ENCODE data around the gene TFB2M. TPM values are rescaled to one million over a fixed set of nuclear protein-coding genes. Genes with fewer than 3 reads are reported as not detected.
"Not testable (repeated sequence)": the region's sequence is repeated elsewhere in the genome, so short reads cannot be mapped to it uniquely, and the experiment has no call there.

The TFB2M gene
- total RNA-seq, 1 donor from 2014 or later, result 19.8 TPM

DNA sequence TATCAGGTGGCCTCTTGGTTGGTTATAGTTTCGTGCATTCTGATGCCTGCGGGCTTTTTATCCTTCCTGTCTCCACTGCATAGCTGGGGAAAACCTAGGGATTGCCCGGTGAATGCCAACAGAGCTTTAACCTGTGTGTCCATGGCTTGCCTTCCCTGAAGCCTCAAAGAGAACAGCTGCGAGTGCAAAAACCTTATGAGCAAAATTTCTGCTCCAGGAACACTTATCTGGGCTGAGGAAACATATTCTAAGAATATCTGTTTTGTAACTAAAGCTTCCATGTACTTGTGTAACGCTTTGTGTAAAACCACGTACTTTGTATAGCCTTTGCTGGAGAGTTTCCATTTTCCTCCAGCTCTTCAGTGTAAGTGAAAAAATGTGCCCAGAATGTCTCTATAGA is 7.4 kb upstream of the TFB2M start:
- H3K27me3 ChIP-seq (ENCODE audit: control insufficient read depth, insufficient read depth, low read length), result no peaks in the 10 kb centered on the region
- H3K36me3 ChIP-seq (ENCODE audit: control insufficient read depth, insufficient read depth, low read length), result no peaks in the 10 kb centered on the region
- H3K4me3 ChIP-seq (ENCODE audit: low read depth, low read length), result no peak overlapping the region
- no peak for DNase-seq (ENCODE audit: low read depth)
- TF ChIP-seq, protein P1, sequence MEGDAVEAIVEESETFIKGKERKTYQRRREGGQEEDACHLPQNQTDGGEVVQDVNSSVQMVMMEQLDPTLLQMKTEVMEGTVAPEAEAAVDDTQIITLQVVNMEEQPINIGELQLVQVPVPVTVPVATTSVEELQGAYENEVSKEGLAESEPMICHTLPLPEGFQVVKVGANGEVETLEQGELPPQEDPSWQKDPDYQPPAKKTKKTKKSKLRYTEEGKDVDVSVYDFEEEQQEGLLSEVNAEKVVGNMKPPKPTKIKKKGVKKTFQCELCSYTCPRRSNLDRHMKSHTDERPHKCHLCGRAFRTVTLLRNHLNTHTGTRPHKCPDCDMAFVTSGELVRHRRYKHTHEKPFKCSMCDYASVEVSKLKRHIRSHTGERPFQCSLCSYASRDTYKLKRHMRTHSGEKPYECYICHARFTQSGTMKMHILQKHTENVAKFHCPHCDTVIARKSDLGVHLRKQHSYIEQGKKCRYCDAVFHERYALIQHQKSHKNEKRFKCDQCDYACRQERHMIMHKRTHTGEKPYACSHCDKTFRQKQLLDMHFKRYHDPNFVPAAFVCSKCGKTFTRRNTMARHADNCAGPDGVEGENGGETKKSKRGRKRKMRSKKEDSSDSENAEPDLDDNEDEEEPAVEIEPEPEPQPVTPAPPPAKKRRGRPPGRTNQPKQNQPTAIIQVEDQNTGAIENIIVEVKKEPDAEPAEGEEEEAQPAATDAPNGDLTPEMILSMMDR (IDR thresholded peaks at IDR 0.05; ENCODE audit: insufficient read depth, low read length, poor library complexity, severe bottlenecking), result no peak

DNA sequence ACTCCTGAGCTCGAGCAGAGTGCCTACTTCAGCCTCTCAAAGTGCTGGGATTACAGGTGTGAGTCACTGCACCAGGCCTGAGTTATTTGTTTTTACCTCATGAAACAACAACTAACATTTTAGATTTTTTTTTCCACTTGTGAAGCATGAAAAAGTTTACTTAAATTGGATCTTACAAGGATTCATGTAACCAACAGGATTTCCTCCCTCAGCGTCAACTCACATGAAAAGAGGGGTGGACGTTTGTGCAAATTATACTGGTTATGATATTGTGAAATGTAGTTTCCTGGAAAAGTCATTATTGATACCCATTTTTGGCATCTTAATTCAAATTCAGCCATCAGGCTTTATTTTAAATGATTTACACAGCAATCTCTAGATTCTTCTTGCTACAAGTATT is 6.7 kb upstream of the TFB2M start:
- DNase-seq (ENCODE audit: low read depth), result no peak
- Histone ChIP-seq H3K4me3 (ENCODE audit: low read depth, low read length) (no peak overlapping the region), H3K27me3 (ENCODE audit: control insufficient read depth, insufficient read depth, low read length) (no peaks in the 10 kb centered on the region), H3K36me3 (ENCODE audit: control insufficient read depth, insufficient read depth, low read length) (no peaks in the 10 kb centered on the region)
- TF ChIP-seq, protein P1 (IDR thresholded peaks at IDR 0.05; ENCODE audit: insufficient read depth, low read length, poor library complexity, severe bottlenecking), result no peak

DNA sequence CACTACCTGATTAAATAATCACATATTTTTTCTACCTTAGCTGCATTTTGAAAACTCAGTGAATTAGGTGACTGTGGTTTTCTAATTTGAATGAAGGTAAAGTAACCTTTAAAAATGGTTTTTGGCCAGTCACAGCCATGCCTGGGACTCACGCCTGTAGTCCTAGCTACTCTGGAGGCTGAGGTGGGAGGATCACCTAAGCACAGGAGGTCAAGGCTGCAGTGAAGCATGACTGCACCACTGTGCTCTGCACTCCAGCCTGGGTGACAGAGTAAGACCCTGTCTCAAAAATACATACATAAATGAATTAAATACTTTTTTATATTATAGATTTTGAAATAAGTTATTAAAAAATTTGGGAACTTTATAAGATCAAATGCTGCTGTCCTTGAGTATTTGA is 5.9 kb upstream of the TFB2M start:
- TF ChIP-seq, protein P1 (IDR thresholded peaks at IDR 0.05; ENCODE audit: insufficient read depth, low read length, poor library complexity, severe bottlenecking), result no peak

DNA sequence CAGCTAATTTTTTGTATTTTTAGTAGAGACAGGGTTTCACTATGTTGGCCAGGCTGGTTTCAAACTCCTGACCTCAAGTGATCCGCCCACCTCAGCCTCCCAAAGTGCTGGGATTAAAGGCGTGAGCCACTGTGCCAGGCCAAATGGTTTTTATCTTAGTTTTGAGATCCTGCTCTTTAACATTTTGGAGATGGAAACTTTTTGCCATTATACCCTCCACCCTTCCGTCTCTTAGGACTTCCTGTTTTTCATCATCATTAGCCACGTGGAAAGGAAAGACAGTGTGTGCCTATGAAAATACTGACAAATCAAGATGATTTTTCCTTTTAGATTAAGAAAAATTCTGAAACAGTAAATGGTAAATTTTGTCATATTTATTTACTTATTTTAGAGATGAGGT is 5.2 kb upstream of the TFB2M start:
- H3K4me3 ChIP-seq (ENCODE audit: low read depth, low read length); DNase-seq (ENCODE audit: low read depth); H3K27me3 ChIP-seq (ENCODE audit: control insufficient read depth, insufficient read depth, low read length); H3K36me3 ChIP-seq (ENCODE audit: control insufficient read depth, insufficient read depth, low read length): not testable (repeated sequence)

More for the DNA sequence above, 5.9 kb upstream of the TFB2M start:
- no peak for DNase-seq (ENCODE audit: low read depth)
- Histone ChIP-seq H3K27me3 (ENCODE audit: control insufficient read depth, insufficient read depth, low read length) (no peaks in the 10 kb centered on the region), H3K36me3 (ENCODE audit: control insufficient read depth, insufficient read depth, low read length) (no peaks in the 10 kb centered on the region), H3K4me3 (ENCODE audit: low read depth, low read length) (no peak overlapping the region)

DNA sequence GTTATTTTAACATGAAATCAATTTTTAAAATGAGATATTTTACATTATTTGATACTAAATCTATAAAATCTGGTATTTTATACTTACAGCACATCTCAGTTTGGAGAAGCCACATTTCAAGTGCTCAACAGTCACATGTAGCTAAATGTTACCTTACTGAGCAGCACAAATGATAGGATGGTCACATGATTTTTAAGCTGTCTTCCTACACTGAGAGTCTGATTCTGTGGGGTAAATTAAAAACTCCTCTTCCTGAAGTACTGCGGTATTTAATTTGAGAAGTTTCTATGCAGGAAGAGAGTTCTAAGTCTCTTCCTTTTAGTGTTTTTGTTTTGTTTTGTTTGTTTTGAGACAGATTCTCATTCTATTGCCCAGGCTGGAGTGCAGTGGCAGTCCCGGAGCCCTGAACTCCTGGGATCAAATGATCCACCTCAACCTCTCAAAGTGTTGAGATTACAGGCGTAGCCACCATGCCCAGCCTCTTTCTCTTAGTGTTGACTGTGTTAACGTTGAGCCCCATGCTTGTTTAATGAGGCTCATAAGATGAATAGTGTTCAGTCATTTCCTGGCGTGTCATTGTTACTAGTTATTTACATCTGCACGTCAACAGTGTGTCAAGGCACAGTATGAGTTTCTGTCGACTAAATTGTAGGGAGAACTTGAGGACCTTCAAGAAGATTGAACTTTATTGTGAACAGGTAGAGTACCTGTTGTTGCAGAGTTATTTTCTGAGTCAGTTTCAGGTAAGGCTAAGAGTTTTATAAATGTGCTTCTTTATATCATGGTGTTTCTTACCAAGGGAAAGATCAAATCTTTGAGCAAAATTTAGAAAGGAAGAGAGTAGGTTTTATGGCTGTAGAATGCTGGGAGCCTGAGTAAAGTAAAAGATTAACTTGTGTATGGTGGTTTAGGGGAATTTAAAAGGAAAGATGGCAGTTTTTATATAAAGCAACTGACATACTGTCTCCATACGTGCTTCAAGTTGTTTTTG is 3.5 kb upstream of the TFB2M start:
- DNase-seq (ENCODE audit: low read depth), result no peak
- Histone ChIP-seq H3K4me3 (ENCODE audit: low read depth, low read length) (no peak overlapping the region), H3K27me3 (ENCODE audit: control insufficient read depth, insufficient read depth, low read length) (no peaks in the 10 kb centered on the region), H3K36me3 (ENCODE audit: control insufficient read depth, insufficient read depth, low read length) (no peaks in the 10 kb centered on the region)
- TF ChIP-seq, protein P1 (IDR thresholded peaks at IDR 0.05; ENCODE audit: insufficient read depth, low read length, poor library complexity, severe bottlenecking), result no peak

DNA sequence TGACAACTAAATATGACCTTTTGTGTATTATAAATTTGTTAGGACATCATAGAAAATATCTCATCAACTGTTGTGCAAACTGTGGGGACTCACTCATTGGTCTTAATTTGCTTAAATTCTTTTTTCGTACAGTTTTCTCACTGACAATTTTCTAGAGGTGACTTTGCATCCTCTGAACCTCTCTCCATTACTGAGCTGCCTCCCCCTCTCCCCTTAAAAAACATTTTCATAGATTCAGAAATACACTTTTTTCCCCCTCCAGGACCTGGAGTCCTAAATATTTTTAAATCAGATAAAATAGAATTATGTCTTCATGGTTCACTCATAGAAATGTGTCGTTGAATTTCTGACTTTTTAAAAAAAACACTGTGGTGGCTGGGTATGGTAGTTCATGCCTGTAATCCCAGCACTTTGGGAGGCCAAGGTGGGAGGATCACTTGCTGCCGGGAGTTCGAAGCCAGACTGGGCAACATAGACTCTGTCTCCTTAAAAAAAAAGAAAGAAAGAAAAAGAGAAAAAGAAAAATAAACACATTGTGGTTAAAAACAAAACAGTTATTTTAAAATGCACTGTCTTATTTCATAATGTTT is 1.7 kb upstream of the TFB2M start:
- no peaks in the 10 kb centered on the region for H3K36me3 ChIP-seq (ENCODE audit: control insufficient read depth, insufficient read depth, low read length)
- no peaks in the 10 kb centered on the region for H3K27me3 ChIP-seq (ENCODE audit: control insufficient read depth, insufficient read depth, low read length)
- no peak for DNase-seq (ENCODE audit: low read depth)
- TF ChIP-seq, protein P1 (IDR thresholded peaks at IDR 0.05; ENCODE audit: insufficient read depth, low read length, poor library complexity, severe bottlenecking), result no peak
- H3K4me3 ChIP-seq (ENCODE audit: low read depth, low read length), result no peak overlapping the region
